HG03439 (cell line): Measurements from ENCODE around the gene PCDH17.

Experiments used
- ATAC-seq: cut with Tn5 transposase; IDR thresholded peaks from one replicate; pipeline ENCODE4 v1.9.1; 2021; ENCODE audit warnings: mild to moderate bottlenecking, moderate library complexity; ENCODE audit not compliant: unreplicated experiment

PCDH17 gene

GRCh38 chr13:57635541-57636085 lies 4.1 kb downstream of the PCDH17 start:
- ATAC-seq, result no peak

DNA sequence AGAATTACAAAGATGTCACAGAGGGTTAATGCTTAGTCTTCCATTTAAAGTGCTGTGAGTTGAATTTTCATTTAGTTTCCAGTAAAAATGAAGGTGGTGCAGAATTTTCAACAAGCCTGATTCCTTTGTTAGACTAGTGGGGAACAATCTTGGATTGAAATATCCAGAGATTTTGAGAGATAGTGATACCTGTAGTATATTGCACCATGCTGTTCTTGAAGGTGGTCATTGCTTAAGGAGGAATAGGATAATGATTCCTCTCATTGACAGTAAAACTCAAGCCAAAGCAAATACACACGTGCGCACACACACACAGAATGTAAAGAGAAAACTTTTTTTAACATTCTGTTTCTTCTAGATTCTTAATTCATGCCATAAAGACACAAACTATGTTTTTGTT lies 5.3 kb downstream of the PCDH17 start:
- ATAC-seq, result no peak

DNA sequence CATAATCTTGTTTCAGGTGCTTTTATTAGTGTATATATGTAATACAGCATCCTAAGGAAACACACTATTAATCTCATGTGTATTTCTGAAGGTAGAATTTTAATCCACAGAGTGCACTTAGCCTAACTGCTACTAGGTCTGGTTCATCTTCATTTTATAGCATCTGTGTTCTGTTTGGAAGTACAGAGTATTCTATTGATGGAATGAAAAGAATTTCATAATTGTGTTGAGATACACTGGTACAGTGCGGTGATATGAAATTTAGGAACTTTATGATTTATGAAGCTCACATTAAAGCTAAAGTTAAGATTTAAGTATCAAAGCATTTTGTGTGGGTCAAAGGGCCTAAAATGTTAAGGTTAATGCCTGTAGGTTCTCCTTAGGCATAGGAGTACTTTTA lies 6.0 kb downstream of the PCDH17 start:
- no peak for ATAC-seq

- ATAC-seq, result no peak
Observed at GRCh38 chr13:57638186-57638890, 6.8 kb downstream of the PCDH17 start.

DNA sequence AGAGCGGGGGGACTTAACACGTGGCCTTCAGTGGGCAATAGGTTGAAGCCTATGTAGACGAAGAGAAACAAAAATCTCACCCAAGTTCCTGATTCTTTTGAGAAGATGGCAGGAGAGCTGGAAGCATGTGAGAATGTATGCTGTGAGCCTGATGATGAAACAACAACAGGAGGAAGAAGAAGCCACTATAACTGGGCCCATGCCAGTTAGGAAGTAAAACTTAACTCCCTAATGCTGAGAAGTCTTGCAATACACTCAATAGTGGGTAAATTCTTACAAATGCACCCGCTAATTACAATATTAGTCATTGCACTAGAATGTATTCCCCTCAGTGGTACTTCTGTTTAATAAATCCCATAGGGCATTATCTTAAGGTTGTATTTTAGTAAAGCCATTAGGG lies 9.1 kb downstream of the PCDH17 start:
- no peak for ATAC-seq

DNA sequence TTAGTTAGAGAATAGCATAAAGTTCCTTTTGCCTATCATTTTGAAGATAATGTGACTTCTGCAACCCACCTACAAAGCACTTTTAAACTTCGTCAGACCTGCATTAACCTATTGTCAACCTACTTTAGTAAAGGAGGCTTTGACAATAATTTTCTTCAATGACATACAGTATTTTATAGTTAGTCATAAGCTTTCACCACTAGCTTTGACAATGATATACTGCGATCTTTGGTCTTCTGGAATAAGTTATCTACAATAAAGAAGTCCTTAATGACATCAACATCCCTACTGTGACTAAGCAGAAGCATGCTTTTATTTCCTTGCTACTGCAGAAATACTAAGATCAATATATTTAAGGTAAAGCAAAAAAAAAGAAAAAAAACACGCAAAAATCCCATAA lies 9.5 kb downstream of the PCDH17 start:
- no peak for ATAC-seq

DNA sequence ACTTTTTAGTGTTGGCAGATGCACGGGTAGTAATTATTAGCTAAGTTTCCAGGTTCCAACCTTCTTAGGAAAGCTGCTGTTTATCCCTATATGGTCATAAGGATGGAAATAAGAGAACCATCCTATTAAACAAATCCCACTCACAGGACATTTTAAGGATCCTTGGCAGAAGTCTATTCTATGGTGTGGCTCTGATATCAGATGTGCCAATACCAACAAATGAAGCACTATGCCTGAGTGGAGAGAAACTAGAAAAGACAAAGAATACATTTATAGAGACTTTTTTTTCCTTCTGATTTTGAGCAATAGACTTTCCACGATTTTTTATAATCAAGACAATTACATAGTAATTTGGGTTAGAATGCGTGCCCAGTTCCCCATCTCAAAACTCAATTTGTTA lies 12.6 kb downstream of the PCDH17 start:
- ATAC-seq, result no peak

DNA sequence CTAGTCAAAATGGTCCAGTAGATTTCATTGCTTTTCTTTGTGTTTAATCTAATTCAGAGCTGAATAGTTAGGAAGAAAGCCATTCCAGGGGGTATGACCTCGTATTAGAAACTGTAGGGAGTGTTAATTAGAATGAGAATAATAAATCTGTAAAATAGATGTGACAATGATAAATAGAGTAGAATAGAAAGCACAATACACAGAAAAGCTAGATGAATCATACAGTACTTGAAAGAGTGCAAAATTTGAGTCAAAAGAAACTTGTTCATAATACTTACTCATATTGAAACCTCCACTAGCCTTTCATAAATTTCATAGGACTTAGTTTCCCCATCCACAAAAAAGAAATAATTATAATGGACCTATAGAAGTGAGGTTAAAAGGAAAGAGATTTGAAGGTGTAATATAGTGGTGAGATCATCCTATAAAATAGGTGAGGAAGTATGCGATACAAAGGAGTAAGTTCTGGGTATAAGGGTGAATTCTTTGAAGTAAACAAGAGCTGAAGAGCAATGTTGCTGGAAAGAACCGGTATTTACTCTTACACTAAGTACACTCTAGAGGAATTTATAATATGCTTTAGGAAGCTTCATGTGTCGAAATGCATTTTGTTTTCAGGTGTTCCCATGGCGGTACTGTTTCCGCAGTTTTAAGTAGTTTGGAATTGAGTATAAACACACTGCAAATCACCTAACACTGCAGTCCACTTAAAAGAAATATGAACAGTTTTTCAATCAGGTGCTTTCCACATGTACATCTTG lies 21.9 kb downstream of the PCDH17 start:
- no peak for ATAC-seq

- ATAC-seq, result no peak
Observed at GRCh38 chr13:57665481-57665880, 33.9 kb downstream of the PCDH17 start.

- ATAC-seq, result no peak
Observed at GRCh38 chr13:57666131-57666953, 34.8 kb downstream of the PCDH17 start.

- no peak for ATAC-seq
Observed at GRCh38 chr13:57672168-57672567, 40.6 kb downstream of the PCDH17 start.

DNA sequence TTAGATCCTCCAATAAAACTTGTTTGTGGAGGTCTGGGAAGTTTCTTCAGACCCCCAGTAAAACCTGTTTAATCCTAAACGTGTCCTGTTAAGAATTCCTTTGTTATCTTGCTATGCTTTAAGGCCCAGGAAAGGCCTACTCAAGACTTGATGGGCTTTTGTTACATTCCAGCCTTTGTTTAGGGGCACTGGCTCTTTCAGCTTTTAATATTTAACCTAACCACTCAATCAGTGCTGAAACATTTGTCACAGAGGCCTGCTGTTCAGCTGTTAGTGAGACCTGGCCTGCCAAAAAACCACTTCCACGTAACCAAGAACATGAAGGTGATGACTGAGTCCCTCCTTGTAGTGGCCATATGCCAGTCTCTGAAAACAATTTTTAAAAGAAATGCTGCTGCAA lies 41.7 kb downstream of the PCDH17 start:
- ATAC-seq, result no peak

GRCh38 chr13:57675526-57675925 lies 44.0 kb downstream of the PCDH17 start:
- ATAC-seq, result no peak

- no peak for ATAC-seq
Observed at GRCh38 chr13:57680609-57681008, 49.1 kb downstream of the PCDH17 start.

GRCh38 chr13:57682128-57682716 lies 50.7 kb downstream of the PCDH17 start:
- ATAC-seq, result no peak

DNA sequence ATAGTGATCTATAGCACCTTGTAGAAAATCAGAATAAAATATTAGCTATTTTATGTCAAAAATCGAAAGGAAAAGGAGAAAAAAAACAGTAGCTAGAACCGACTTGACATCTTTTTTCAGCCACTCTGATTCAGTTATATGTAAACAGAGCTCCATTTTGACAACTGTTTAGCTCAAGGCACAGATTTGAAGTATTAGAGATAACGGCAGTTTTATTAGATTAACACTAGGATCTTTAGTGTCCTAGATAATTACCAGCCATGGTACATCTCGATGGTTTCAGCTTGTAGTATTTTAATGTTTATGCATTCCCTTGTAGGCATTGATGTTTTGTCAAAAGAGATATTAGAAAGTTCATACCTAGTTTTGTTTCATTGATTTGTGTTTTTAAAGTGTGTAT lies 67.3 kb downstream of the PCDH17 start:
- ATAC-seq, result no peak

GRCh38 chr13:57704031-57704430 lies 72.5 kb downstream of the PCDH17 start:
- ATAC-seq, result no peak

- ATAC-seq, result no peak
Observed at GRCh38 chr13:57716295-57716694, 84.8 kb downstream of the PCDH17 start.

DNA sequence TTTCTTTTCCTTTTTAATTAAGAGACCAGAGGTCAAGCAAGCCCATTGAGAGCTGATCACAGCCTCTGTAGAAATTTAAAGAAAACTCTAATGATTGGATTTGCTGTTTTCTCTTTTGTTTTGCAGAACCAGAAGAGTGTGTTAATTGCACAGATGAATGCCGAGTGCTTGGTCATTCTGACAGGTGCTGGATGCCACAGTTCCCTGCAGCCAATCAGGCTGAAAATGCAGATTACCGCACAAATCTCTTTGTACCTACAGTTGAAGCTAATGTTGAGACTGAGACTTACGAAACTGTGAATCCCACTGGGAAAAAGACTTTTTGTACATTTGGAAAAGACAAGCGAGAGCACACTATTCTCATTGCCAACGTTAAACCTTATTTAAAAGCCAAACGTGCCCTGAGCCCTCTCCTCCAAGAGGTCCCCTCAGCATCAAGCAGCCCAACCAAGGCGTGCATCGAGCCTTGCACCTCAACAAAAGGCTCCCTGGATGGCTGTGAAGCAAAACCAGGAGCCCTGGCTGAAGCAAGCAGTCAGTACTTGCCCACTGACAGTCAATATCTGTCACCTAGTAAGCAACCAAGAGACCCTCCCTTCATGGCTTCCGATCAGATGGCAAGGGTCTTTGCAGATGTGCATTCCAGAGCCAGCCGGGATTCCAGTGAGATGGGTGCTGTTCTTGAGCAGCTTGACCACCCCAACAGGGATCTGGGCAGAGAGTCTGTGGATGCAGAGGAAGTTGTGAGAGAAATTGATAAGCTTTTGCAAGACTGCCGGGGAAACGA lies 93.1 kb downstream of the PCDH17 start:
- ATAC-seq, result no peak

GRCh38 chr13:57725480-57725879 lies 93.9 kb downstream of the PCDH17 start:
- no peak for ATAC-seq
